GM12873 (cell line): Measurements from ENCODE around the gene MMS22L.

ENCODE experiments used
- CTCF ChIP-seq: IDR thresholded peaks from 2 replicates; pipeline ENCODE4 v1.5.1; 2012; ENCODE audit warnings: low read depth, mild to moderate bottlenecking, moderate library complexity, low read length, control low read depth; ENCODE audit not compliant: insufficient read depth; ENCODE audit errors: missing control alignments

MMS22L gene

GRCh38 chr6:97177905-97178304 is 105.1 kb downstream of the MMS22L start:
- no peak for TF ChIP-seq CTCF

GRCh38 chr6:97176468-97176867 is 106.5 kb downstream of the MMS22L start:
- no peak for TF ChIP-seq CTCF

GRCh38 chr6:97175806-97176205 is 107.2 kb downstream of the MMS22L start:
- TF ChIP-seq CTCF, result no peak

- no peak for TF ChIP-seq CTCF
Observed at GRCh38 chr6:97174471-97174870, 108.5 kb downstream of the MMS22L start.

- no peak for TF ChIP-seq CTCF
Observed at GRCh38 chr6:97160280-97160679, 122.7 kb downstream of the MMS22L start.

GRCh38 chr6:97154015-97154414 is 129.0 kb downstream of the MMS22L start:
- no peak for TF ChIP-seq CTCF

- no peak for TF ChIP-seq CTCF
Observed at GRCh38 chr6:97151601-97152000, 131.4 kb downstream of the MMS22L start.
